H1 (cell line): ENCODE data around the gene GALNT18. TPM values are rescaled to one million over a fixed set of nuclear protein-coding genes. Genes with fewer than 3 reads are reported as not detected.

ENCODE experiments used
- CTCF ChIA-PET: fragments of 300-600 bp; sonication (Branson Sonifier 250); formaldehyde crosslinking; loops from one replicate; lab custom pipeline; 2021; ENCODE audit not compliant: partially characterized antibody; lab: Charles Lee
- POLR2A ChIA-PET: fragments of 300-600 bp; sonication (Branson Sonifier 250); formaldehyde crosslinking; loops from one replicate; lab custom pipeline; 2021; ENCODE audit warnings: inconsistent platforms; ENCODE audit not compliant: partially characterized antibody; lab: Charles Lee
- DNase-seq, 2 experiments: peaks; one replicate each; pipeline versions ENCODE4 v3.0.0 to v3.0.0-alpha.2; 2010 to 2022; ENCODE audit warnings: low spot score in 2 of 2, low read depth in 1 of 2, mixed read lengths in 1 of 2
- FAIRE-seq: peaks from 2 replicates; lab custom pipeline; 2011; peaks lifted over from hg19 to GRCh38; lab: Jason Lieb, UNC
- H2AFZ ChIP-seq: 2 replicates; pipeline ENCODE4 v1.8.1; 2012; ENCODE audit warnings: low read length, inconsistent platforms
- H2AK5ac ChIP-seq: 2 replicates; pipeline ENCODE4 v1.6.1; 2013; ENCODE audit warnings: low read depth, low read length
- H2BK120ac ChIP-seq: replicated peaks from 2 replicates; pipeline ENCODE3; 2013; ENCODE audit warnings: low read depth, low read length, inconsistent platforms
- H2BK12ac ChIP-seq: 2 replicates; pipeline ENCODE4 v1.6.1; 2013; ENCODE audit warnings: low read depth, low read length
- H2BK15ac ChIP-seq: 2 replicates; pipeline ENCODE4 v1.6.1; 2013; ENCODE audit warnings: low read length
- H2BK20ac ChIP-seq: 2 replicates; pipeline ENCODE4 v1.6.1; 2013; ENCODE audit warnings: low read length
- H2BK5ac ChIP-seq: 2 replicates; pipeline ENCODE4 v1.6.1; 2013; ENCODE audit warnings: low read depth, low read length
- H3K14ac ChIP-seq: 2 replicates; pipeline ENCODE4 v1.6.1; 2013; ENCODE audit warnings: inconsistent platforms; ENCODE audit not compliant: insufficient read length
- H3K18ac ChIP-seq: 2 replicates; pipeline ENCODE4 v1.6.1; 2013; ENCODE audit warnings: low read length; ENCODE audit errors: extremely low read depth
- H3K23ac ChIP-seq: 2 replicates; pipeline ENCODE4 v1.6.1; 2013; ENCODE audit warnings: inconsistent platforms; ENCODE audit not compliant: insufficient read length
- H3K23me2 ChIP-seq: 2 replicates; pipeline ENCODE4 v1.6.1; 2013; ENCODE audit warnings: low read depth, low read length
- H3K27ac ChIP-seq: 2 replicates; pipeline ENCODE4 v1.6.1; 2011; ENCODE audit warnings: low read depth, low read length, inconsistent platforms
- H3K27me3 ChIP-seq, 4 experiments: replicated peaks in 1 of 4; 1 replicate in 1 of 4; 2 replicates in 3 of 4; pipeline versions ENCODE4 v1.6.1 to v1.8.1; 2011 to 2013; ENCODE audit warnings: low read length in 3 of 4, mild to moderate bottlenecking in 3 of 4, inconsistent platforms in 2 of 4, mixed read lengths in 2 of 4, moderate library complexity in 1 of 4; ENCODE audit not compliant: control insufficient read depth in 3 of 4, insufficient read depth in 3 of 4; ENCODE audit errors: extremely low read depth in 1 of 4
- H3K36me3 ChIP-seq, 4 experiments: 2 replicates each; pipeline versions ENCODE4 v1.6.1 to v1.8.1; 2011 to 2013; ENCODE audit warnings: mild to moderate bottlenecking in 4 of 4, low read length in 3 of 4, moderate library complexity in 2 of 4, control low read depth in 1 of 4, inconsistent platforms in 1 of 4; ENCODE audit not compliant: insufficient read depth in 4 of 4, control insufficient read depth in 2 of 4
- H3K4ac ChIP-seq: replicated peaks from 2 replicates; pipeline ENCODE3; 2013; ENCODE audit warnings: low read length, low read depth, mixed read lengths, inconsistent platforms; ENCODE audit not compliant: insufficient read length
- H3K4me1 ChIP-seq, 4 experiments: replicated peaks in 1 of 4; 1 replicate in 1 of 4; 2 replicates in 3 of 4; pipeline versions ENCODE4 v1.6.1 to v1.8.1; 2011 to 2013; ENCODE audit warnings: low read length in 3 of 4, inconsistent platforms in 2 of 4, mixed read lengths in 1 of 4; ENCODE audit not compliant: insufficient read depth in 4 of 4, control insufficient read depth in 3 of 4
- H3K4me2 ChIP-seq, 2 experiments: 2 replicates each; pipeline versions ENCODE4 v1.6.1 to v1.8.1; 2011 to 2013; ENCODE audit warnings: low read depth in 2 of 2, low read length in 2 of 2, control low read depth in 1 of 2, inconsistent platforms in 1 of 2, mild to moderate bottlenecking in 1 of 2; ENCODE audit not compliant: insufficient read depth in 1 of 2
- H3K4me3 ChIP-seq, 4 experiments: fragments of 200-600, 300-600 bp in 1 of 4; sonication (generic), shearing (Covaris generic), sonication (Bioruptor Twin) in 1 of 4; 2 replicates each; pipeline versions ENCODE4 v1.5.1 to v1.8.1; 2011 to 2016; ENCODE audit warnings: low read length in 4 of 4, low read depth in 3 of 4, control low read depth in 2 of 4, inconsistent platforms in 2 of 4, mild to moderate bottlenecking in 2 of 4, mixed read lengths in 1 of 4, moderate library complexity in 1 of 4; ENCODE audit not compliant: insufficient read depth in 2 of 4; ENCODE audit errors: extremely low read depth in 1 of 4
- H3K56ac ChIP-seq: replicated peaks from 2 replicates; pipeline ENCODE3; 2013; ENCODE audit warnings: low read depth, mild to moderate bottlenecking, mixed read lengths, low read length, inconsistent platforms; ENCODE audit not compliant: insufficient read length
- H3K79me1 ChIP-seq: 2 replicates; pipeline ENCODE4 v1.6.1; 2013; ENCODE audit warnings: low read depth, low read length, control low read depth
- H3K79me2 ChIP-seq, 2 experiments: 2 replicates each; pipeline versions ENCODE4 v1.6.1 to v1.8.1; 2012 to 2013; ENCODE audit warnings: low read length in 2 of 2, mild to moderate bottlenecking in 2 of 2, inconsistent platforms in 1 of 2; ENCODE audit not compliant: insufficient read depth in 2 of 2, control insufficient read depth in 1 of 2
- H3K9ac ChIP-seq, 4 experiments: replicated peaks in 1 of 4; 1 replicate in 1 of 4; 2 replicates in 3 of 4; pipeline versions ENCODE4 v1.6.1 to v1.8.1; 2011 to 2013; ENCODE audit warnings: low read depth in 3 of 4, low read length in 3 of 4, control low read depth in 2 of 4, mild to moderate bottlenecking in 2 of 4, moderate library complexity in 2 of 4, inconsistent platforms in 1 of 4; ENCODE audit errors: extremely low read depth in 1 of 4
- H3K9me3 ChIP-seq, 2 experiments: 2 replicates each; pipeline versions ENCODE4 v1.6.1 to v1.8.1; 2012 to 2013; ENCODE audit warnings: mild to moderate bottlenecking in 2 of 2, moderate library complexity in 2 of 2, control low read depth in 1 of 2, inconsistent platforms in 1 of 2, low read depth in 1 of 2, low read length in 1 of 2, mixed read lengths in 1 of 2; ENCODE audit not compliant: insufficient read depth in 2 of 2
- H4K20me1 ChIP-seq, 2 experiments: replicated peaks in 1 of 2; 2 replicates each; pipeline versions ENCODE3 to v1.8.1; 2011 to 2013; ENCODE audit warnings: inconsistent platforms in 2 of 2, low read length in 2 of 2, mild to moderate bottlenecking in 1 of 2; ENCODE audit not compliant: insufficient read depth in 2 of 2, control insufficient read depth in 1 of 2
- H4K5ac ChIP-seq: 2 replicates; pipeline ENCODE4 v1.6.1; 2013; ENCODE audit warnings: low read length, low read depth, mixed read lengths, inconsistent platforms; ENCODE audit not compliant: insufficient read length
- H4K8ac ChIP-seq: 2 replicates; pipeline ENCODE4 v1.8.0; 2013; ENCODE audit warnings: mild to moderate bottlenecking, moderate library complexity, low read length, inconsistent platforms; ENCODE audit not compliant: insufficient read depth; ENCODE audit errors: extremely low read depth
- H4K91ac ChIP-seq: replicated peaks from 2 replicates; pipeline ENCODE3; 2013; ENCODE audit warnings: low read length, mixed read lengths, inconsistent platforms; ENCODE audit not compliant: insufficient read length
- GABPA ChIP-seq: IDR thresholded peaks from 2 replicates; pipeline ENCODE4 v1.6.1; 2011; ENCODE audit warnings: mild to moderate bottlenecking, low read length, moderate library complexity, borderline replicate concordance; ENCODE audit not compliant: insufficient read depth
- HDAC2 ChIP-seq, 2 experiments: fragments of 300-600 bp in 1 of 2; sonication (generic) in 1 of 2; IDR thresholded peaks; 2 replicates each; pipeline ENCODE4 v1.6.1; 2011 to 2012; ENCODE audit warnings: low read depth in 2 of 2, low read length in 2 of 2, mild to moderate bottlenecking in 2 of 2, moderate library complexity in 2 of 2, borderline replicate concordance in 1 of 2, inconsistent platforms in 1 of 2
- KDM1A ChIP-seq: fragments of 200-600, 300-600 bp; sonication (generic); IDR thresholded peaks from 2 replicates; pipeline ENCODE4 v1.7.1; 2016; ENCODE audit warnings: mild to moderate bottlenecking, low read length, borderline replicate concordance
- KDM4A ChIP-seq: IDR thresholded peaks from one replicate; pipeline ENCODE4 v1.7.1; 2012; ENCODE audit warnings: low read depth, mild to moderate bottlenecking, moderate library complexity, low read length, inconsistent platforms; ENCODE audit not compliant: severe bottlenecking
- RBBP5 ChIP-seq: IDR thresholded peaks from 2 replicates; pipeline ENCODE4 v1.7.1; 2012; ENCODE audit warnings: low read depth, mild to moderate bottlenecking, inconsistent platforms, low read length, moderate library complexity, borderline replicate concordance
- SAP30 ChIP-seq: fragments of 300-600 bp; sonication (generic); IDR thresholded peaks from 2 replicates; pipeline ENCODE4 v1.7.1; 2012; ENCODE audit warnings: low read length, moderate library complexity, mild to moderate bottlenecking, inconsistent platforms; ENCODE audit not compliant: insufficient read depth, insufficient replicate concordance
- SRF ChIP-seq: IDR thresholded peaks from 2 replicates; pipeline ENCODE4 v1.6.1; 2011; ENCODE audit warnings: mild to moderate bottlenecking, low read depth, low read length, moderate library complexity
- TCF12 ChIP-seq: IDR thresholded peaks from 2 replicates; pipeline ENCODE4 v1.6.1; 2011; ENCODE audit warnings: low read depth, mild to moderate bottlenecking, low read length
- WGBS, 2 experiments: shearing (Covaris generic) in 1 of 2; methylation state at CpG; one replicate each; pipeline versions ENCODE4 v1.1.6 to v1.1.7; 2013 to 2015; ENCODE audit warnings: low lambda C conversion rate in 2 of 2, mixed read lengths in 2 of 2, inconsistent platforms in 1 of 2, low coverage in 1 of 2, missing lambda C conversion rate in 1 of 2; ENCODE audit not compliant: insufficient replicate concordance in 2 of 2, insufficient coverage in 1 of 2, insufficient read length in 1 of 2; ENCODE audit errors: extremely low coverage in 1 of 2, missing lambda C conversion rate in 1 of 2; 5-methylcytosine and 5-hydroxymethylcytosine counted together
- polyA plus RNA-seq, 7 experiments: library from polyadenylated mRNA; depleted of rRNA in 3 of 7; stranded (reverse) in 5 of 7; unstranded in 2 of 7; fragments of >200 nt in 5 of 7; fragments of 200-250 nt in 2 of 7; gene quantifications; 1 replicate in 5 of 7; 2 replicates in 1 of 7; 4 replicates in 1 of 7; pipeline versions ENCODE4 v1.2.1 to v1.2.3, GENCODE V29; 2011 to 2013; ENCODE audit warnings: missing spikeins in 2 of 7, mixed read lengths in 2 of 7
- total RNA-seq: library from RNA; stranded (reverse); fragmentation: NEBNext Ultra II Directional; extraction: Animal tissue kit (Norgen Biotek cat#: 25700); gene quantifications from 2 replicates; pipeline ENCODE4 v1.2.1, GENCODE V29; 2021
- TF ChIP-seq, protein P1 (sequence below): IDR thresholded peaks from 2 replicates; pipeline ENCODE4 v1.6.1; 2011; ENCODE audit warnings: low read depth, mild to moderate bottlenecking, low read length; ENCODE audit not compliant: insufficient read depth

GALNT18 gene
- total and polyA plus RNA-seq, 2 of the 8 experiments (the other 6 are each of a cell fraction or from before 2014, with no cell fraction given), result 6.0 to 9.4 TPM

DNA sequence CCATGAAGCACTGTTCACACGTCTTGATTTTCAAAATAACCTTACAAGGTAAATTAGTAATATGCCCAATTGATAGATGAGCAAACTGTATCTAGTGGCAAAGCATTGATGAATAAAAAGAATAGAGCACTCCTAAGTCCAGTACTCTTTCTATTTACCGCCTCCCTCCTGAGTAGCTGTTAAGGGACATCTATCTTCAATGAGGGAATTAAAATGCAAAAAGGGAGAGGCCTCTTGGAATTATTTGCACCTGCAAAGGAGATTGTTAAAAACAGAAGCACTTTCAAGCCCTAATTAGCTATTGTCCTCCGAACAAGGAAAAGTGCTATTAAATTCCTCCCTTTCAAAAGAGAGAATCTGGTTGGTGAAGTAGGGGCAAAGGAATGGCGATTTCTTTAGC, 6.8 kb upstream of the GALNT18 start:
- H4K20me1 ChIP-seq, result no peaks in the 10 kb centered on the region
- H2BK12ac ChIP-seq, result no peak overlapping the region
- H3K14ac ChIP-seq, result no peak overlapping the region
- H2BK120ac ChIP-seq, result no peak overlapping the region
- peaks cover 5 to 17% (median 8%) of the 10 kb centered on the region in 4 experiments; a peak in 4 of 7 replicates for H3K4me1 ChIP-seq
- H4K8ac ChIP-seq, result no peak overlapping the region
- no peak overlapping the region for H3K27ac ChIP-seq
- ChIA-PET POLR2A (no interaction called here), CTCF (interaction anchor here (0.6 to 1.9 kb wide), 3 partner anchors 8 to 159 kb away, joined by 3 to 8 read pairs (median 6); no protein-coding TSS in a partner anchor)
- peak overlapping the region in 2 of 4 experiments; percentile 4 to 14; a peak in 1 of 8 replicates for H3K4me3 ChIP-seq
- H3K18ac ChIP-seq, result no peak overlapping the region
- TF ChIP-seq SRF (no peak), GABPA (no peak), KDM1A (no peak), RBBP5 (no peak), TCF12 (0 out of 2 replicates have a peak, but pooled peaks have one; percentile 39), KDM4A (no peak), HDAC2 (IDR thresholded peaks at IDR 0.05; ENCODE audit: borderline replicate concordance in 1 of 2, low read depth in 2 of 2, low read length in 2 of 2) (no peak), SAP30 (no peak)
- TF ChIP-seq, protein P1, sequence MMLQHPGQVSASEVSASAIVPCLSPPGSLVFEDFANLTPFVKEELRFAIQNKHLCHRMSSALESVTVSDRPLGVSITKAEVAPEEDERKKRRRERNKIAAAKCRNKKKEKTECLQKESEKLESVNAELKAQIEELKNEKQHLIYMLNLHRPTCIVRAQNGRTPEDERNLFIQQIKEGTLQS, result no peak
- no peaks in the 10 kb centered on the region for H3K79me1 ChIP-seq
- H4K91ac ChIP-seq, result no peak overlapping the region
- no peaks in the 10 kb centered on the region for H3K79me2 ChIP-seq
- H3K23me2 ChIP-seq, result no peaks in the 10 kb centered on the region
- no peak overlapping the region for H2BK15ac ChIP-seq
- peaks cover 0 to 4% of the 10 kb centered on the region in 2 experiments; a peak in 2 of 4 replicates for H3K9me3 ChIP-seq
- 30% methylated on average over 4 of the region's 4 CpGs; no CpG with 5 or more reads in 1 of the 2 experiments for WGBS, 2 experiments
- no peaks in the 10 kb centered on the region for H3K36me3 ChIP-seq
- H3K23ac ChIP-seq, result no peak overlapping the region
- peaks cover 0 to 3% (median 0%) of the 10 kb centered on the region in 4 experiments; a peak in 2 of 7 replicates for H3K27me3 ChIP-seq
- H3K4ac ChIP-seq, result no peak overlapping the region
- FAIRE-seq (no peak), DNase-seq (no peak)
- H4K5ac ChIP-seq, result no peak overlapping the region
- no peak overlapping the region for H2BK5ac ChIP-seq
- H3K56ac ChIP-seq, result no peak overlapping the region
- no peak overlapping the region for H2AFZ ChIP-seq
- peak overlapping the region; percentile 26 to 56 for H3K4me2 ChIP-seq
- no peak overlapping the region for H3K9ac ChIP-seq
- no peak overlapping the region for H2AK5ac ChIP-seq
- no peak overlapping the region for H2BK20ac ChIP-seq
